IMR-90 (cell line): ENCODE measurements around the gene MYT1. TPM values are rescaled to one million over a fixed set of nuclear protein-coding genes. Genes with fewer than 3 reads are reported as not detected.
"Not testable (repeated sequence)": the region's sequence is repeated elsewhere in the genome, so short reads cannot be mapped to it uniquely, and the experiment has no call there.

Experiments used
- ATAC-seq: fragments of 200-7000 bp; cut with Tn5 transposase; 2 replicates; pipeline ENCODE4 v1.9.1; 2020; ENCODE audit warnings: low read depth, mild to moderate bottlenecking, moderate library complexity
- BruUV-seq: library from RNA; stranded (reverse); fragments of 400-500 nt; replicated peaks from 2 replicates; lab custom pipeline; 2021; lab: Mats Ljungman, UMichigan
- CTCF ChIA-PET: fragments of 300-600 bp; formaldehyde crosslinking; extraction: SDS; loops from one replicate; lab custom pipeline; 2021; ENCODE audit warnings: antibody characterized with exemption; lab: Yijun Ruan, JAX
- POLR2A ChIA-PET: fragments of 300-600 bp; sonication (Branson Sonifier 250); formaldehyde crosslinking; loops from one replicate; lab custom pipeline; 2022; ENCODE audit warnings: antibody characterized with exemption; ENCODE audit not compliant: unreplicated experiment; lab: Charles Lee
- DNase-seq: peaks from one replicate; pipeline ENCODE4 v3.0.0; 2013
- H2AFZ ChIP-seq: replicated peaks from 2 replicates; pipeline ENCODE3; 2013; ENCODE audit warnings: low read length, mild to moderate bottlenecking; ENCODE audit not compliant: poor library complexity
- H2AK5ac ChIP-seq: 2 replicates; pipeline ENCODE4 v1.6.1; 2013; ENCODE audit warnings: low read depth, low read length, inconsistent platforms
- H2AK9ac ChIP-seq: replicated peaks from 2 replicates; pipeline ENCODE3; 2013; ENCODE audit warnings: mild to moderate bottlenecking, low read depth, low read length, moderate library complexity; ENCODE audit not compliant: poor library complexity
- H2BK120ac ChIP-seq: 2 replicates; pipeline ENCODE4 v1.6.1; 2013; ENCODE audit warnings: low read depth, low read length, inconsistent platforms
- H2BK15ac ChIP-seq: 3 replicates; pipeline ENCODE4 v1.6.1; 2013; ENCODE audit warnings: low read depth, low read length, inconsistent platforms
- H2BK20ac ChIP-seq: 2 replicates; pipeline ENCODE4 v1.6.1; 2013; ENCODE audit warnings: low read depth, mild to moderate bottlenecking, inconsistent platforms, low read length, moderate library complexity
- H2BK5ac ChIP-seq: 2 replicates; pipeline ENCODE4 v1.6.1; 2013; ENCODE audit warnings: mild to moderate bottlenecking, low read depth, low read length, inconsistent platforms; ENCODE audit not compliant: poor library complexity, severe bottlenecking
- H3K14ac ChIP-seq: replicated peaks from 2 replicates; pipeline ENCODE4 v1.6.1; 2013; ENCODE audit warnings: low read depth, low read length, inconsistent platforms
- H3K18ac ChIP-seq: 2 replicates; pipeline ENCODE4 v1.6.1; 2013; ENCODE audit warnings: low read depth, low read length, control low read depth
- H3K23ac ChIP-seq: 2 replicates; pipeline ENCODE4 v1.6.1; 2013; ENCODE audit warnings: low read depth, low read length, inconsistent platforms
- H3K27ac ChIP-seq: 2 replicates; pipeline ENCODE4 v1.5.1; 2013; ENCODE audit warnings: mild to moderate bottlenecking, control low read depth, low read length; ENCODE audit not compliant: insufficient read depth
- H3K27me3 ChIP-seq: 2 replicates; pipeline ENCODE4 v1.6.1; 2013; ENCODE audit warnings: low read length; ENCODE audit not compliant: control insufficient read depth, insufficient read depth
- H3K36me3 ChIP-seq: 2 replicates; pipeline ENCODE4 v1.6.1; 2013; ENCODE audit warnings: low read length, mixed read lengths; ENCODE audit not compliant: control insufficient read depth, insufficient read depth
- H3K4ac ChIP-seq: 2 replicates; pipeline ENCODE4 v1.6.1; 2013; ENCODE audit warnings: low read depth, low read length, inconsistent platforms
- H3K4me1 ChIP-seq: 2 replicates; pipeline ENCODE4 v1.6.1; 2013; ENCODE audit warnings: low read length, mixed read lengths; ENCODE audit not compliant: control insufficient read depth, insufficient read depth
- H3K4me2 ChIP-seq: 2 replicates; pipeline ENCODE4 v1.6.1; 2013; ENCODE audit warnings: low read depth, mild to moderate bottlenecking, control low read depth, low read length, moderate library complexity
- H3K4me3 ChIP-seq: 2 replicates; pipeline ENCODE4 v1.5.1; 2013; ENCODE audit warnings: low read depth, mild to moderate bottlenecking, control low read depth, low read length, moderate library complexity; ENCODE audit not compliant: insufficient read depth
- H3K56ac ChIP-seq: 2 replicates; pipeline ENCODE4 v1.6.1; 2013; ENCODE audit warnings: low read length, inconsistent platforms; ENCODE audit not compliant: insufficient read depth; ENCODE audit errors: extremely low read depth
- H3K79me1 ChIP-seq, 2 experiments: 2 replicates each; pipeline ENCODE4 v1.6.1; 2013; ENCODE audit warnings: low read length in 2 of 2, inconsistent platforms in 1 of 2, low read depth in 1 of 2
- H3K9ac ChIP-seq: 2 replicates; pipeline ENCODE4 v1.6.1; 2013; ENCODE audit warnings: low read depth, low read length, control low read depth
- H3K9me1 ChIP-seq: 2 replicates; pipeline ENCODE4 v1.6.1; 2013; ENCODE audit warnings: low read length, inconsistent platforms; ENCODE audit not compliant: insufficient read depth
- H3K9me3 ChIP-seq: 2 replicates; pipeline ENCODE4 v1.6.1; 2013; ENCODE audit warnings: low read length; ENCODE audit not compliant: control insufficient read depth, insufficient read depth
- H4K20me1 ChIP-seq: 2 replicates; pipeline ENCODE4 v1.6.1; 2013; ENCODE audit warnings: low read length, inconsistent platforms; ENCODE audit not compliant: insufficient read depth
- H4K5ac ChIP-seq: 2 replicates; pipeline ENCODE4 v1.6.1; 2013; ENCODE audit warnings: mild to moderate bottlenecking, low read depth, low read length, control low read depth
- H4K8ac ChIP-seq, 2 experiments: 2 replicates each; pipeline ENCODE4 v1.6.1; 2013; ENCODE audit warnings: low read depth in 2 of 2, low read length in 2 of 2, control low read depth in 1 of 2, inconsistent platforms in 1 of 2
- H4K91ac ChIP-seq: 2 replicates; pipeline ENCODE4 v1.6.1; 2013; ENCODE audit warnings: low read depth, low read length, inconsistent platforms; ENCODE audit not compliant: insufficient read depth
- RAD21 ChIP-seq: IDR thresholded peaks from 2 replicates; pipeline ENCODE4 v1.6.1; 2012; ENCODE audit warnings: low read length, improper control_type of control experiment
- SMC3 ChIP-seq: fragments of 150-350 bp; IDR thresholded peaks from 2 replicates; pipeline ENCODE4 v1.6.1; 2016; ENCODE audit warnings: low read depth, mild to moderate bottlenecking, antibody characterized with exemption, low read length, moderate library complexity
- WGBS, 2 experiments: methylation state at CpG; one replicate each; pipeline versions ENCODE4 v1.1.5 to v1.1.7; 2013; ENCODE audit warnings: missing lambda C conversion rate in 2 of 2; ENCODE audit not compliant: insufficient read length in 1 of 2; ENCODE audit errors: extremely low coverage in 2 of 2; 5-methylcytosine and 5-hydroxymethylcytosine counted together
- dilution Hi-C: fragments of 300-500 bp; cut with HindIII; formaldehyde crosslinking; loops from one replicate; pipeline ENCODE4 v1.14.3; 2018; ENCODE audit warnings: low sequenced_read_pairs; ENCODE audit not compliant: unreplicated experiment
- in situ Hi-C: fragments of 300-500 bp; cut with MboI; formaldehyde crosslinking; loops from 3 replicates; pipeline ENCODE4 v1.14.3; 2019; ENCODE audit warnings: low sequenced_read_pairs, inconsistent platforms, mixed read lengths
- intact Hi-C: fragments of 100-400 bp; cut with micrococcal nuclease; formaldehyde crosslinking; loops from 2 replicates; pipeline ENCODE4 v1.10.0; 2022
- polyA plus RNA-seq, 3 experiments: library from polyadenylated mRNA; depleted of rRNA; stranded (reverse); fragments of >200 nt; gene quantifications; 2 replicates each; pipeline ENCODE4 v1.2.3, GENCODE V29; 2012; ENCODE audit warnings: low replicate concordance in 1 of 3
- total RNA-seq: library from RNA; depleted of rRNA; stranded (reverse); fragments of >200 nt; gene quantifications from 2 replicates; pipeline ENCODE4 v1.2.3, GENCODE V29; 2012
- TF ChIP-seq, protein P1 (sequence below): conservative IDR thresholded peaks from 2 replicates; pipeline ENCODE4 v1.5.1; 2012; ENCODE audit warnings: mild to moderate bottlenecking, low read depth, low read length, improper control_type of control experiment

Gene MYT1
- total and polyA plus RNA-seq, 2 of the 4 experiments (the other 2 are of a cell fraction) = not detected

- 87% methylated on average over 9 of the region's 46 CpGs; no CpG with 5 or more reads in 1 of the 2 experiments for WGBS, 2 experiments
- H3K27me3 ChIP-seq, H4K5ac ChIP-seq, H2AK9ac ChIP-seq, H3K79me1 ChIP-seq, H3K4me3 ChIP-seq, H2BK15ac ChIP-seq, dilution Hi-C loops, H3K27ac ChIP-seq, H2AFZ ChIP-seq, H4K91ac ChIP-seq, H2BK5ac ChIP-seq, H3K9me3 ChIP-seq, H3K56ac ChIP-seq, H3K23ac ChIP-seq, CTCF ChIA-PET, BruUV-seq, H2BK20ac ChIP-seq, H3K4me2 ChIP-seq, intact Hi-C loops, H3K14ac ChIP-seq, H3K36me3 ChIP-seq, H3K4ac ChIP-seq, H3K9me1 ChIP-seq, H4K8ac ChIP-seq, in situ Hi-C loops, POLR2A ChIA-PET, H3K18ac ChIP-seq, H3K4me1 ChIP-seq, H3K9ac ChIP-seq, H2AK5ac ChIP-seq, H2BK120ac ChIP-seq, H4K20me1 ChIP-seq: not testable (repeated sequence)
- DNase-seq = peak; percentile 46
- peak; percentile 76 for ATAC-seq
- peak; percentile 59 for TF ChIP-seq SMC3
- TF ChIP-seq RAD21 = peak; percentile 56
- TF ChIP-seq, protein P1, sequence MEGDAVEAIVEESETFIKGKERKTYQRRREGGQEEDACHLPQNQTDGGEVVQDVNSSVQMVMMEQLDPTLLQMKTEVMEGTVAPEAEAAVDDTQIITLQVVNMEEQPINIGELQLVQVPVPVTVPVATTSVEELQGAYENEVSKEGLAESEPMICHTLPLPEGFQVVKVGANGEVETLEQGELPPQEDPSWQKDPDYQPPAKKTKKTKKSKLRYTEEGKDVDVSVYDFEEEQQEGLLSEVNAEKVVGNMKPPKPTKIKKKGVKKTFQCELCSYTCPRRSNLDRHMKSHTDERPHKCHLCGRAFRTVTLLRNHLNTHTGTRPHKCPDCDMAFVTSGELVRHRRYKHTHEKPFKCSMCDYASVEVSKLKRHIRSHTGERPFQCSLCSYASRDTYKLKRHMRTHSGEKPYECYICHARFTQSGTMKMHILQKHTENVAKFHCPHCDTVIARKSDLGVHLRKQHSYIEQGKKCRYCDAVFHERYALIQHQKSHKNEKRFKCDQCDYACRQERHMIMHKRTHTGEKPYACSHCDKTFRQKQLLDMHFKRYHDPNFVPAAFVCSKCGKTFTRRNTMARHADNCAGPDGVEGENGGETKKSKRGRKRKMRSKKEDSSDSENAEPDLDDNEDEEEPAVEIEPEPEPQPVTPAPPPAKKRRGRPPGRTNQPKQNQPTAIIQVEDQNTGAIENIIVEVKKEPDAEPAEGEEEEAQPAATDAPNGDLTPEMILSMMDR = peak; percentile 87
Observed at GRCh38 chr20:64285579-64286446, 121.6 kb downstream of the MYT1 start.

DNA sequence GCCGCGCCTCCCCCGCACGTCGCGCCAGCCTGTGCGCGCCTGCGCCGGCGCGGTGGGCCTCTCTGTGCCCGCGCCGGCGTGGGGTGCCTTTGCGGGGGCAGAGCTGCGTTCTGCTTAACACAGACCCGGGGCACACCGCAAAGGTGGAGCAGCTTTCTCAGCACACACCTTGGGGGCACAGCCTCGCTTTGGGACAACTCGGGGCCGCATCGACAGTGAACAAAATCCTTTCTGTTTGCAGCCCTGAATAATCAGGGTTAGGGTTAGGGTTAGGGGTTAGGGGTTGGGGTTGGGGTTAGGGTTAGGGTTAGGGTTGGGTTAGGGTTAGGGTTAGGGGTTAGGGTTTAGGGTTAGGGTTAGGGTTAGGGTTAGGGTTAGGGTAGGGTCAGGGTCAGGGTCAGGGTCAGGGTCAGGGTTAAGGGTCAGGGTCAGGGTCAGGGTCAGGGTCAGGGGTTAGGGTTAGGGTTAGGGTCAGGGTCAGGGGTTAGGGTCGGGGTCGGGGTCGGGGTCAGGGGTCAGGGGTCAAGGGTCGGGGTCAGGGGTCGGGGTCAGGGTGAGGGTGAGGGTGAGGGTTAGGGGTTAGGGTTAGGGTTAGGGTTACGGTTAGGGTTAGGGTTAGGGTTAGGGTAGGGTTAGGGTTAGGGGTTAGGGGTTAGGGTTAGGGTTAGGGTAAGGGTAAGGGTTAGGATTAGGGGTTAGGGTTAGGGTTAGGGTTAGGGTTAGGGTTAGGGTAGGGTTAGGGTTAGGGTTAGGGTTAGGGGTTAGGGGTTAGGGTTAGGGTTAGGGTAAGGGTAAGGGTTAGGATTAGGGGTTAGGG, 122.4 kb downstream of the MYT1 start:
- H3K36me3 ChIP-seq, intact Hi-C loops: not testable (repeated sequence)

More for the DNA sequence above, 122.4 kb downstream of the MYT1 start:
- H2AK5ac ChIP-seq, H2AK9ac ChIP-seq, in situ Hi-C loops, H3K4me1 ChIP-seq, POLR2A ChIA-PET, H3K4me2 ChIP-seq, H4K8ac ChIP-seq, H2BK120ac ChIP-seq, H3K4me3 ChIP-seq, DNase-seq, H3K9me1 ChIP-seq, H3K9me3 ChIP-seq, CTCF ChIA-PET, dilution Hi-C loops, H3K4ac ChIP-seq, H4K5ac ChIP-seq, H4K20me1 ChIP-seq, H3K27me3 ChIP-seq, H2BK15ac ChIP-seq, H3K23ac ChIP-seq, BruUV-seq, H2AFZ ChIP-seq, H3K9ac ChIP-seq, H3K18ac ChIP-seq, H2BK5ac ChIP-seq, H3K27ac ChIP-seq, H3K56ac ChIP-seq, H2BK20ac ChIP-seq, H4K91ac ChIP-seq, H3K79me1 ChIP-seq, H3K14ac ChIP-seq: not testable (repeated sequence)
- peak; percentile 69 for ATAC-seq
- 97% methylated on average over 11 of the region's 30 CpGs; no CpG with 5 or more reads in 1 of the 2 experiments for WGBS, 2 experiments
